ENCODE measurements around the gene TEX13C. TPM values are rescaled to one million over a fixed set of nuclear protein-coding genes. Genes with fewer than 3 reads are reported as not detected.
A peak's percentile ranks its signal among the peaks of the same experiment; 100 is the strongest.
"Not testable (repeated sequence)": the region's sequence is repeated elsewhere in the genome, so short reads cannot be mapped to it uniquely, and the experiment has no call there.

The TEX13C gene
- total RNA-seq (2014; rRNA removed; shearing (Covaris generic)), result not detected in 2 replicates

DNA sequence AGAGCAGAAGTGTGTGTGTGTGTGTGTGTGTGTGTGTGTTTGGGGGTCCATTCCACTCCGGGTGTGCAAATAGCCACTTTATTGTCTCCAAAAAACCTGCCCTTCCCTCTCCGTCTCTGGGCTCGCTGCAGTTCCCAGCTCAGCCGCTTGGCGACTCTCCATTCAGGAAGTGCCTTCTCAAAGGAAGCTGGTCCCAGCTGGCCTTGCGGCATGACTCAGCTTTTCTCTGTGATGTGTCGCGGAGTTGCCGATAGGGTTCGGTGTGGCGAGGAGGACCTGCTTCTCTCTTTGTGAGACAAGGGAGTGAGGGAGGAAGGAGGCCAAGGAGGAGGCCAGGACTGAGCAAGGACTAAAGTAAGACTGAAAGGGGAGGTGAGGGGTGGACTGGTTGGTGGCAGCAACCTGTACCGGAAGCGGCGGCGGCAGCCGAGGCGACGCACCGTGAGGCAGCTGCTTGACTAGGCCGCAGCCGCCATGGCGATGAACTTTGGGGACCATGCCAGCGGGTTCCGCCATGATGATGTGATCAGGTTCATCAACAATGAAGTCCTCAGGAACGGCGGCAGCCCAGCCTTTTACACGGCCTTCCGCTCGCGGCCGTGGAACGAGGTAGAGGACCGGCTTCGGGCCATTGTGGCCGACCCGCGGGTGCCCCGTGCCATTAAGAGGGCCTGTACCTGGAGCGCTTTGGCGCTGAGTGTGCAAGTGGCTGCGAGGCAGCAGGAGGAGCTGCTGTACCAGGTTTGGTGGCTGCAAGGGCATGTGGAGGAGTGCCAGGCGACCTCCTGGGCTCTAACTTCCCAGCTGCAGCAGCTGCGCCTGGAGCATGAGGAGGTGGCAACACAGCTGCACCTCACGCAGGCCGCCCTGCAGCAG is at the start of gene TEX13C:
TEX13C (plus strand) TSS at position 226 of the 876 bp plus-strand sequence; CDS start at position 475, 249 bp downstream.
- DNase-seq (ENCODE audit: low spot score), result no peak

DNA sequence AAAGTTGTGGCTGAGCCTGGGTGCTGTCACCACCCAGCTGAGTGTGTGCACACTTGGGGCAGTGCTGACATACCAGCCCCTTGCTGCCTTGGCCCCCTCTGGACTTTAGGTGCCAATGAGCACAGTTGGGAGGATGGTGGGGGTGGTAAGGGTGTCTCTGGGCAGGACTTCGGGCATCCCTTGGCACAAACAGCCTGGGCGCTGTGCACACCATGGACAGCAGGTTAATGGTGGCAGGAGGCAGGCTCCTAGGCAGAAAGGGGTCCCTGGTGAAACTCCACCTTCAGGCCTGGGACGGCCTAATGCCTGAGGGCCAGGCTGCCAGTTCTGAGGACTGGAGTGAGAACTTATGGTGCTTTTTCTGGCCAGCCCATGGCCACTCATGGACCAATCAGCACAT is 32.4 kb upstream of the TEX13C start:
- DNase-seq (ENCODE audit: low spot score), result no peak

- no peak for DNase-seq (ENCODE audit: low spot score)
Observed at GRCh38 chrX:125288343-125288742, 31.3 kb upstream of the TEX13C start.

DNA sequence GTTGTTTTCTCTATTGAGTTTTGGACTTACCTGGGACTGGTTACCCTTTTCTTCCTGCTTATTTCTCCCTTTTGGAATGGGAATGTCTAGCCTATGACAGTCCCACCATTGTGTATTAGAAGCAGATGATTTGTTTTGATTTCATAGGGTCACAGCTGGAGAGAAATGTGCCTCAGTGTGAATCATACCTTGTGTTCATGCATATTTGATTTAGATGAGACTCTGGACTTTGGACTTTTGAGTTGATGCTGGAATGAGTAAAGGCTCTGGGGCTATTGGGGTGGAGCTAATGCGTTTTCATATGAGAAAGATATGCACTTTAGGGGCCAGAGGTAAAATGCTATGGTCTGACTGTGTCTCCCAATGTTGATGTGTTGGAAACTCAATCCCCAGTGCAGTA is 30.5 kb upstream of the TEX13C start:
- DNase-seq (ENCODE audit: low spot score), result peak; percentile 71

DNA sequence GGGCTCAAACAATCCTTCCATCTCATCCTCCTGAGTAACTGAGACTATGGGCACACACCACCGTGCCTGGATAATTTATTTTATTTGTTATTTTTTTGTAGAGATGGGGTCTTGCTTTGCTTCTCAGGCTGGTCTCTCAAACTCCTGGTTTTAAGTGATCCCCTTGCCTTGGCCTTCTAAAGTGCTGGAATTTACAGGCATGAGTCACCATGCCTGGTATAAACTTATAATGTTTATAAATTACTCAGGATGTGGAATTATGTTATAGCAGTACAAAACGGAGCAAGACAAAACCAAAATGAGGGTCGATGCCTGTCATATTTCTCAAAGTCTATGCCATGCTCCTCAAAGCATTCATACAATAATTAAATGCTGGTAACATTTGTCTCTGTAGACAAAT is 29.8 kb upstream of the TEX13C start:
- DNase-seq (ENCODE audit: low spot score), result peak; percentile 9

GRCh38 chrX:125291124-125291523 is 28.5 kb upstream of the TEX13C start:
- no peak for DNase-seq (ENCODE audit: low spot score)

DNA sequence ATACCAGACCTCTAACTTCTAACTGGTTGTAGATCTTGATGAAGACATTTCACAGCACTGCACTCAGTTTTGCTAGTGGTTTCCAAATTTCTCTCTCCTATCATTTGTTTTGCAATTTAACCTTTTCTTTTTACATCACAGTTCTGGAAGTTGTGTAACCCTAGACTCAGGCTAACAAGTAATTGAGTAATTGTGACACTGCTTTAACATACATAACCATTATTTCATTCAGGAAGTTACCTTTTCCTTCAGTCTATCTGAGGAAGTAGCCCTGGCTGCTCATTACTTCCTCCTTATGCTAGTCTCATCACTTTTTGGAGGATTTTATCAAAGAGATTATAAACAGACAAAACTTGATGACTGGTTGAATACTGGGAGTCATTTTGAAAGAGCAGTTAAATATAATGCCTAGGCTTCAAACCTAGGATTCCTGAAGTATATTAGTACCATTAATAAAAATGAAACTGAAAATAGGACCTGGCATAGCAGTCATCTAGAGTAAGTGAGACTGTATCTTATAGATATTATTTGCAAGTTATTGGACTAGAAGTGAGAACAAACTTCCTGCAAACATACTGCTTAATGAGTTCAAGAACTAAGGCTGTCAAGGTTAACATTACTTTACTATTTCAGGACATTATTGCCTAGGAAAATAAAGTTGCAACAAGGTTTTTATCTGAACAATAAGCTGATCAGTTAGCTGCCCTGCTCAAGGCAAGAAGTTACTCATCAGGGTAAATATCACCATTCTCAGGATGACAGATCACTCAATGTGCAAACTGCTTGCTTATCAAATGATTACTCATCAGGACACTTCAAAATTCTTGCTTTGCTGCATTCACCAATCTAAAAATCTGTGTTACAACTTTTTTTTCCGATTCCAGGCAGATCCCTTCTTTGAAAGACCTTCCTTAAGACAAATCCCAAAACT is 25.6 kb upstream of the TEX13C start:
- no peak for DNase-seq (ENCODE audit: low spot score)

GRCh38 chrX:125295337-125295736 is 24.3 kb upstream of the TEX13C start:
- DNase-seq (ENCODE audit: low spot score), result no peak

DNA sequence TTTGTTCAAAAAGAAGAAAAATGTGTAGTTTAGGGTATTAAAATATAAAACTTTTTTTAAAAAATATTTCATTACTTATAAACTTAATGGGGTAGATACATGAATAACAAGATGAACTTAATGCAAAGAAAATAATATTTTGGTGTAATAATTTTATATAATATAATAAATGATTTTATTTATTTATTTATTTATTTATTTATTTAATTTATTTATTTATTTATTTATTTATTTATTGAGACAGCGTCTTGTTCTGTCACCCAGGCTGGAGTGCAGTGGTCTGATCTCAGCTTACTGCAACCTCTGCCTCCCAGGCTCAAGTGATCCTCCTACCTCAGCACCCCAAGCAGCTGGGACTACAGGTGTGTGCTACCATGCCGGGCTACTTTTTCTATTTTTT is 20.8 kb upstream of the TEX13C start:
- DNase-seq (ENCODE audit: low spot score), result no peak

GRCh38 chrX:125306335-125306866 is 13.3 kb upstream of the TEX13C start:
- DNase-seq (ENCODE audit: low spot score), result no peak

- no peak for DNase-seq (ENCODE audit: low spot score)
Observed at GRCh38 chrX:125308653-125309052, 11.0 kb upstream of the TEX13C start.

DNA sequence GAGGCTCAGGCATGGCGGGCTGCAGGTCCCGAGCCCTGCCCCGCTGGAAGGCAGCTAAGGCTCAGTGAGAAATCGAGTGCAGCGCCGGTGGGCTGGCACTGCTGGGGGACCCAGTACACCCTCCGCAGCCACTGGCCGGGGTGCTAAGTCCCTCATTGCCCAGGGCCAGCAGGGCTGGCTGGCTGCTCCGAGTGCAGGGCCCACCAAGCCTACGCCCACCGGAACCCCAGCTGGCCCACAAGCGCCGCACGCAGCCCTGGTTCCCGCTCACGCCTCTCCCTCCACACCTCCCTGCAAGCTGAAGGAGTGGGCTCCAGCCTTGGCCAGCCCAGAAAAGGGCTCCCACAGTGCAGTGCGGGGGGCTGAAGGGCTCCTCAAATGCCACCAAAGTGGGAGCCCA is 505 bp upstream of the TEX13C start:
- not testable (repeated sequence) for DNase-seq (ENCODE audit: low spot score)

- DNase-seq (ENCODE audit: low spot score), result peak; percentile 2
Observed at GRCh38 chrX:125322431-125322830, 2.8 kb downstream of the TEX13C start.

DNA sequence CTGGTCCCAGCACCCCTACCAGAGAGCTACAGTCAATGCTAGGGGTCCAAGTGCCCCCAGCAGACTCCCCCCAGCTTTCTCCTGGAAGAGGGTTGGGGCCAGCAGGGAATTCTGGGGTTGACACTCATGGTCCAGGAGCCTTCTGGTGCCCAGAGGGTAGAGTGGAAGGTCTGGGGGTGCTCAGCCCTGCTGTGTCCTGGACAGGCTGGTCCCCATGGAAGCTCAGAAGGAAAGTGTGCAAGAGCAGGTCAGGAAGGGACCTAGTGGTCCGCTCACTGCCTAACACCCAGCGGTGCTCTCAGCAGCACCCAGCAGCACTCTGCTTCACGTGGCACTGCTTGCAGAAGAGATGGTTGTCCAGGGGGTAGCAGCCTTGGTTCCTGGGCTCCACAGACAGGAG is 6.9 kb downstream of the TEX13C start:
- no peak for DNase-seq (ENCODE audit: low spot score)

- DNase-seq (ENCODE audit: low spot score), result no peak
Observed at GRCh38 chrX:125327891-125328290, 8.2 kb downstream of the TEX13C start.

- no peak for DNase-seq (ENCODE audit: low spot score)
Observed at GRCh38 chrX:125333583-125333982, 13.9 kb downstream of the TEX13C start.

DNA sequence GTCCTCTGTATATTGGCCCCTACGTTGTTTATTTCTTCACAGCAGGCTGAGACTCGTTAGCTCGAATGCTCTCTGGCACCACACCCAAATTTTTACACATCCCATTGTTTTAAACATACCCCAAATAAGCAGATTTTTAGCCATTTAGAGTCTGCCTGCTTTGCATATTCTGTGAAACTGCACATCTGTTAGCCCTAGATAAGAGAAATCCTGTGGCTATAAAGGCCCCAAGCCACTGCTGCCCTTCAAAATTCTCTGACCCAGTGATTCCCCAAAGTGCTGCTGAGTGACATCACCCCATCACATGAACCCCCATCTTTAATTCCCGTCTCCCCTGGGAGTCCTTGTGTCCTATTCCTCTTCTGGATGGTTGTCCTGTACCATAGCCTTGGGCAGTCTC is 20.8 kb downstream of the TEX13C start:
- DNase-seq (ENCODE audit: low spot score), result no peak

DNA sequence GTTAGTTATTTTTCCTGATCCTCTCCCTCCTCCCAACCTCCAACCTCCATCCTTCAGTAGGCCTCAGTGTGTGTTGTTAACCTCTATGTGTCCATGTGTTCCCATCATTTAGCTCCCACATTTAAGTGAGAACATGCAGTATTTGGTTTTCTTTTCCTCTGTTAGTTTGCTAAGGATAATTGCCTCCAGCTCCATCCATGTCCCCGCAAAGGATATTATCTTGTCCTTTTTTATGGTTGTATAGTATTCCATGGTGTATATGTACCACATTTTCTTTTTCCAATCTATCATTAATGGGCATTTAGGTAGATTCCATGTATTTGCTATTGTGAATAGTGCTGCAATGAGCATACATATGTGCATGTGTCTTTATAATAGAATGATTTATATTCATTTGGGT is 54.5 kb downstream of the TEX13C start:
- no peak for DNase-seq (ENCODE audit: low spot score)
